GM12801 (cell line): ENCODE data around the gene MAGED1.

ENCODE experiments used
- CTCF ChIP-seq: IDR thresholded peaks from one replicate; pipeline ENCODE4 v1.5.1; 2011; ENCODE audit warnings: control low read depth; ENCODE audit not compliant: insufficient read length; ENCODE audit errors: extremely low read depth

Gene MAGED1

GRCh38 chrX:51855698-51856097 is 37.7 kb upstream of the MAGED1 start:
- TF ChIP-seq CTCF: no peak

- TF ChIP-seq CTCF: no peak
These were observed 36.2 kb upstream of the MAGED1 start for GRCh38 chrX:51857159-51857733.

GRCh38 chrX:51860679-51861078 is 32.7 kb upstream of the MAGED1 start:
- TF ChIP-seq CTCF: no peak

GRCh38 chrX:51862920-51863319 is 30.5 kb upstream of the MAGED1 start:
- TF ChIP-seq CTCF: no peak

GRCh38 chrX:51866210-51866609 is 27.2 kb upstream of the MAGED1 start:
- TF ChIP-seq CTCF: no peak

GRCh38 chrX:51867626-51868025 is 25.8 kb upstream of the MAGED1 start:
- no peak for TF ChIP-seq CTCF

GRCh38 chrX:51870354-51870753 is 23.1 kb upstream of the MAGED1 start:
- no peak for TF ChIP-seq CTCF

GRCh38 chrX:51874123-51874522 is 19.3 kb upstream of the MAGED1 start:
- TF ChIP-seq CTCF: no peak
